ENCODE data around the gene TTC9B.

The TTC9B gene

DNA sequence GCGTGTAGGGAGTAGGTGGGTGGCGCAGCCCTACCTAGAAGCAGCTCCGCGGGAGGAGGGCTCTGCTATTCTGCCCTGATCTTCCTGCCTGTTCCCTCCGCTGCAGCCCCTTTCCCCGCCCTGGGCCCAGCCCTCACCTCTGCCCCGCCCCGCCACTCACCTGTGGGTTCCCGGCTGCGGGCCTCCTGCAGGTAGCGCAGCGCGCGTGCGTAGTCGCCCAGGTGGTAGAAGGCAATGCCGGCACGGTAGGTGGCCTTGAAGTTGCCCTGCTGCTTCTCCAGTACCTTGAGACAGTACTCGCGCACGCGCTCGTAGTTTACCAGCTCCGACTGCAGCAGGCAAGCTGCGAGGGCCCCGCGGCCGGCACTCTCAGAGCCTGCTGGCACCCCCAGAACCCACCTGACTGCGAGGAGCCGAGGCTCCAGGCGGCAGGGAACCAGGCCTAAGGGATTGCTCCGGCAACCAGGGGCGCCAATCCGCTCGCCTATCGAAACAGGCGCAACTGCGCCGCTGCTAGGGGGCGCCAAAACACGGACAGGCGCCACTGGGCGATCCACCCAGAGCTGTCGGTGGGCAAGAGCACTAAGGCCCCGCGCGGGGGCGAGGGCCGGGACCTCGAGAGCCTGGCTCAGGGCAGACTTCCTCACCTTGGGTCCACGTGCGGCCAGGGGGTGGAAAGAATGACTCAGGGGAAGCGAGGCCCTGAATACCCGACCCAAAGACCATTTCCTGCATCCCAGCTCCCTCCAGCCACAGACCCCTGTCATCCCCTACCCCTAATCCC lies 965 bp downstream of the TTC9B start:
- TF ChIP-seq, protein P1, sequence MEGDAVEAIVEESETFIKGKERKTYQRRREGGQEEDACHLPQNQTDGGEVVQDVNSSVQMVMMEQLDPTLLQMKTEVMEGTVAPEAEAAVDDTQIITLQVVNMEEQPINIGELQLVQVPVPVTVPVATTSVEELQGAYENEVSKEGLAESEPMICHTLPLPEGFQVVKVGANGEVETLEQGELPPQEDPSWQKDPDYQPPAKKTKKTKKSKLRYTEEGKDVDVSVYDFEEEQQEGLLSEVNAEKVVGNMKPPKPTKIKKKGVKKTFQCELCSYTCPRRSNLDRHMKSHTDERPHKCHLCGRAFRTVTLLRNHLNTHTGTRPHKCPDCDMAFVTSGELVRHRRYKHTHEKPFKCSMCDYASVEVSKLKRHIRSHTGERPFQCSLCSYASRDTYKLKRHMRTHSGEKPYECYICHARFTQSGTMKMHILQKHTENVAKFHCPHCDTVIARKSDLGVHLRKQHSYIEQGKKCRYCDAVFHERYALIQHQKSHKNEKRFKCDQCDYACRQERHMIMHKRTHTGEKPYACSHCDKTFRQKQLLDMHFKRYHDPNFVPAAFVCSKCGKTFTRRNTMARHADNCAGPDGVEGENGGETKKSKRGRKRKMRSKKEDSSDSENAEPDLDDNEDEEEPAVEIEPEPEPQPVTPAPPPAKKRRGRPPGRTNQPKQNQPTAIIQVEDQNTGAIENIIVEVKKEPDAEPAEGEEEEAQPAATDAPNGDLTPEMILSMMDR (IDR thresholded peaks at IDR 0.05; ENCODE audit: low read depth, low read length) = peak; percentile 19
- H3K4me3 ChIP-seq (replicated peaks in 1 of 2; ENCODE audit: low read depth in 2 of 2, low read length in 2 of 2) = no peak overlapping the region
- DNase-seq (ENCODE audit: low read depth in 2 of 2) = no peak

DNA sequence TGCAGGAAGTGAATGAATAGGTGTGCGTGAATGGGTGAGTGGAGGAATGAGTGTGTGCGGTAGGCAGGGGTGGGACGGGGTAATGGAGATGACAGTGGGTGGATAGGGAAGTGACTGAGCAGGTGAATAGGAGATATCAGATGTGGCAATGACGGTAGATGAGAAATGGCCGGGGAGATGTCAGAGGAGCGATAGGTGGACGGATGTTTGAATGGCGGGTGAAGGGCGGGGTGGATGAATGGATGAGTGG lies 1.5 kb downstream of the TTC9B start:
- no peak for DNase-seq (ENCODE audit: low read depth in 2 of 2)
- TF ChIP-seq, protein P1 (IDR thresholded peaks at IDR 0.05; ENCODE audit: low read depth, low read length) = no peak
- H3K4me3 ChIP-seq (replicated peaks in 1 of 2; ENCODE audit: low read depth in 2 of 2, low read length in 2 of 2) = no peak overlapping the region

DNA sequence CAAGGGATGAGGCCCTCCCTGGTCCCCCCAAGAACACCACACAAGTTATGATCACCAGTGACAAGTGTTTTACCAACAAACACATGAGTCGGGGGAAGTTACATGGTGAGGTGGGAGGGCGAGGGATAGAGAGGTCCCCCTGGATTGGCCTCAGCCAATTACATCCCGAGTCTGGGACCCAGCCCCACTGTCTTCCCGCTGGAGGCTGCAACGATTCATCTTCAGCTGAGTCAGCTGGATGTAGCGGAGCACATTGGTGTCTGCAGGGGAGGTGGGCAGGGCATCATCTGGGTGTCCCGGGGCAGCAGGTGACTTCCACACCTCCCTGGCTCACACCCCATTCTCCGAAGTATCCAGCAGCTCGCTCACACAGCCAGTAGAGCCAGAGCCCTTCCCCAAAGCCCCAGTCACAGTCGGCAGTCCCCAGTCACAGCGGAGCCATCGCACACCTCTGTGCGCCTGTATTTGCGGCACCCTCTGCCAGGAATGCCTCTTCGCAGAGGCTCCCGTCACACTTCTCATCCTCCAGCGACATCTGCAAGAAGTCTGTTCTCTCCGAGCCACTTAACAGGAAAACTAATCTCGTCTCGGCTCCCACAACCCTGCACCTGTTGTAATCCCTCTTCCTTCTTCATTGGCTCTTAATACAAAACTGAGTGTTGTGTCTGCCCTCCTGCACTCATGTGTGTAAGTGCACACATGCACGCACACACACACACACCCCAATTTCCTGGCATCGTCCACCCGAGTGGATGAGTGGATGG lies 2.0 kb downstream of the TTC9B start:
- TF ChIP-seq, protein P1 (IDR thresholded peaks at IDR 0.05; ENCODE audit: low read depth, low read length) = no peak
- H3K4me3 ChIP-seq (replicated peaks in 1 of 2; ENCODE audit: low read depth in 2 of 2, low read length in 2 of 2) = no peak overlapping the region
- DNase-seq (ENCODE audit: low read depth in 2 of 2) = no peak

- TF ChIP-seq, protein P1 (IDR thresholded peaks at IDR 0.05; ENCODE audit: low read depth, low read length) = no peak
- no peak for DNase-seq (ENCODE audit: low read depth in 2 of 2)
- H3K4me3 ChIP-seq (replicated peaks in 1 of 2; ENCODE audit: low read depth in 2 of 2, low read length in 2 of 2) = no peak overlapping the region
These were observed 3.2 kb downstream of the TTC9B start for GRCh38 chr19:40214936-40215335.

DNA sequence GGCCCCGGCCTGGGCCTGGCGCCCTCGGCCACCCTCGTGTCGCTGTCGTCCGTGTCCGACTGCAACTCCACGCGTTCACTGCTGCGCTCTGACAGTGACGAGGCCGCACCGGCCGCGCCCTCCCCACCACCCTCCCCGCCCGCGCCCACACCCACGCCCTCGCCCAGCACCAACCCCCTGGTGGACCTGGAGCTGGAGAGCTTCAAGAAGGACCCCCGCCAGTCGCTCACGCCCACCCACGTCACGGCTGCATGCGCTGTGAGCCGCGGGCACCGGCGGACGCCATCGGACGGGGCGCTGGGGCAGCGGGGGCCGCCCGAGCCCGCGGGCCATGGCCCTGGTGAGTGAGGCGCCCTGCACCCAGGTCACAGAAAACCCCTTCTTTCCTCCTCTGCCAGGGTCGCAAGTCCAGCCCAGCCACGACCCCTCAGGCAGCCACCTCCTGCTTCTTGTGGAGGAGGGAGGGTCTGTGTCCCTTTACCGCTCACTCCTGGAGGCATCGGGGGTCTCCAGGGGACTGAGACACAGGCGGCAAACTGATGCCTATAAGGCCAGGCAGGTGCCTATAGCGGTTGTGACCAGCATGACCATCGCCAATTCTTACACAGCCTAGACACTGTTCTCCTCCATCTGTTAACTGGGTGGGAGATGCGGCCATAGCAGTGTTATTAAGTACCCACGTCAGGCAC lies 4.2 kb downstream of the TTC9B start:
- no peak for DNase-seq (ENCODE audit: low read depth in 2 of 2)
- no peak overlapping the region for H3K4me3 ChIP-seq (replicated peaks in 1 of 2; ENCODE audit: low read depth in 2 of 2, low read length in 2 of 2)
- TF ChIP-seq, protein P1 (IDR thresholded peaks at IDR 0.05; ENCODE audit: low read depth, low read length) = no peak

DNA sequence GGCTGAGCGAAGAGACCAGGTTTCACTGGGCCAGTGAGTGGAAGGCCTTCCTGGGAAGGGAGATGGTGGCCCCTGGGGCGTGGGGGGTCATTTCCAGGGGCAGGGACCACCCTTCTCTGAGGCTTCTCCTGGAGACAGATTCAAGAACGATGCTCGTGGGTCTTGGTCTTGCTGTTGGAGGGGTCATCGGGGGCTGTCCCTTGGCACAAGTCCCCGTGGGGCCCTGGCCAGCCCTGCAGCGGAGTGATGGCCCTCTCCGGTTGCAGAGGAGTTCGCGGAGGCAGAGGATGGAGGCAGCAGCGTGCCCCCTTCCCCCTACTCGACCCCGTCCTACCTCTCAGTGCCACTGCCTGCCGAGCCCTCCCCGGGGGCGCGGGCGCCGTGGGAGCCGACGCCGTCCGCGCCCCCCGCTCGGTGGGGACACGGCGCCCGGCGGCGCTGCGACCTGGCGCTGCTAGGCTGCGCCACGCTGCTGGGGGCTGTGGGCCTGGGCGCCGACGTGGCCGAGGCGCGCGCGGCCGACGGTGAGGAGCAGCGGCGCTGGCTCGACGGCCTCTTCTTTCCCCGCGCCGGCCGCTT lies 4.8 kb downstream of the TTC9B start:
- H3K4me3 ChIP-seq (replicated peaks in 1 of 2; ENCODE audit: low read depth in 2 of 2, low read length in 2 of 2) = no peak overlapping the region
- TF ChIP-seq, protein P1 (IDR thresholded peaks at IDR 0.05; ENCODE audit: low read depth, low read length) = no peak
- DNase-seq (ENCODE audit: low read depth in 2 of 2) = no peak

Measured in cardiac fibroblast (primary cell).